ENCODE data around the gene PLSCR4.
A peak's percentile ranks its signal among the peaks of the same experiment; 100 is the strongest.

Gene PLSCR4

GRCh38 chr3:146189519-146190173 lies 61.3 kb downstream of the PLSCR4 start:
- DNase-seq = peak; percentile 58

- DNase-seq = peak; percentile 34
These were observed 63.5 kb downstream of the PLSCR4 start for GRCh38 chr3:146187334-146187950.

- no peak for DNase-seq
These were observed 66.5 kb downstream of the PLSCR4 start for GRCh38 chr3:146184241-146185015.

GRCh38 chr3:146181216-146181615 lies 69.7 kb downstream of the PLSCR4 start:
- no peak for DNase-seq

- no peak for DNase-seq
These were observed 70.5 kb downstream of the PLSCR4 start for GRCh38 chr3:146180376-146180775.

GRCh38 chr3:146178006-146178689 lies 72.8 kb downstream of the PLSCR4 start:
- DNase-seq = no peak

- DNase-seq = no peak
These were observed 73.4 kb downstream of the PLSCR4 start for GRCh38 chr3:146177519-146177918.

- no peak for DNase-seq
These were observed 73.8 kb downstream of the PLSCR4 start for GRCh38 chr3:146177072-146177471.

- no peak for DNase-seq
These were observed 78.3 kb downstream of the PLSCR4 start for GRCh38 chr3:146172586-146172985.

- no peak for DNase-seq
These were observed 80.3 kb downstream of the PLSCR4 start for GRCh38 chr3:146170591-146170990.

GRCh38 chr3:146169891-146170290 lies 81.0 kb downstream of the PLSCR4 start:
- no peak for DNase-seq

GRCh38 chr3:146166826-146167225 lies 84.1 kb downstream of the PLSCR4 start:
- no peak for DNase-seq

- peak; percentile 80 for DNase-seq
These were observed 84.5 kb downstream of the PLSCR4 start for GRCh38 chr3:146166415-146166821.

- DNase-seq = no peak
These were observed 85.0 kb downstream of the PLSCR4 start for GRCh38 chr3:146165877-146166276.

- peak; percentile 86 for DNase-seq
These were observed 85.7 kb downstream of the PLSCR4 start for GRCh38 chr3:146164971-146165769.

GRCh38 chr3:146164506-146164905 lies 86.4 kb downstream of the PLSCR4 start:
- no peak for DNase-seq

GRCh38 chr3:146164071-146164470 lies 86.8 kb downstream of the PLSCR4 start:
- DNase-seq = no peak

GRCh38 chr3:146163584-146163983 lies 87.3 kb downstream of the PLSCR4 start:
- DNase-seq = peak; percentile 98

GRCh38 chr3:146162561-146162960 lies 88.3 kb downstream of the PLSCR4 start:
- no peak for DNase-seq

GRCh38 chr3:146161663-146162002 lies 89.3 kb downstream of the PLSCR4 start:
- no peak for DNase-seq

GRCh38 chr3:146160964-146161662 lies 89.8 kb downstream of the PLSCR4 start, which contains the start of gene PLOD2:
PLOD2 (minus strand) TSS chr3:146161184; CDS start chr3:146160989, 195 bp downstream.
- DNase-seq = peak; percentile 93

Measured in fibroblast of skin of right quadriceps (primary cell).